Medulla oblongata (tissue), 1 donor: ENCODE measurements around the gene TPRN.

Experiments used
- DNase-seq: peaks from one replicate; pipeline ENCODE4 v3.0.0-alpha.2; 2015; ENCODE audit errors: extremely low spot score

Gene TPRN

GRCh38 chr9:137189297-137190295, 10.9 kb downstream of the TPRN start:
- no peak for DNase-seq

GRCh38 chr9:137188490-137189296, 11.8 kb downstream of the TPRN start, which contains the start of the genes ANAPC2 and SSNA1:
ANAPC2 (minus strand) TSS chr9:137188560; CDS start chr9:137188532, 28 bp downstream.
SSNA1 (plus strand) TSS chr9:137188676; CDS start chr9:137188727, 51 bp downstream.
- DNase-seq, result peak; percentile 96

- DNase-seq, result no peak
Observed at GRCh38 chr9:137188086-137188489, 12.5 kb downstream of the TPRN start.

GRCh38 chr9:137187386-137187785, 13.2 kb downstream of the TPRN start:
- DNase-seq, result no peak

GRCh38 chr9:137186385-137186784, 14.2 kb downstream of the TPRN start:
- no peak for DNase-seq

- no peak for DNase-seq
Observed at GRCh38 chr9:137185921-137186320, 14.6 kb downstream of the TPRN start.

- DNase-seq, result no peak
Observed at GRCh38 chr9:137184881-137185660, 15.5 kb downstream of the TPRN start.

- DNase-seq, result no peak
Observed at GRCh38 chr9:137183980-137184595, 16.5 kb downstream of the TPRN start.

- no peak for DNase-seq
Observed at GRCh38 chr9:137182836-137183235, 17.7 kb downstream of the TPRN start.

GRCh38 chr9:137181680-137182079, 18.9 kb downstream of the TPRN start:
- DNase-seq, result no peak

GRCh38 chr9:137180491-137180890, 20.1 kb downstream of the TPRN start:
- no peak for DNase-seq

- no peak for DNase-seq
Observed at GRCh38 chr9:137179761-137180160, 20.8 kb downstream of the TPRN start.

- DNase-seq, result no peak
Observed at GRCh38 chr9:137178939-137179630, 21.5 kb downstream of the TPRN start.

GRCh38 chr9:137178201-137178938, 22.2 kb downstream of the TPRN start:
- no peak for DNase-seq

- DNase-seq, result no peak
Observed at GRCh38 chr9:137176302-137177182, 24.0 kb downstream of the TPRN start.

- no peak for DNase-seq
Observed at GRCh38 chr9:137175345-137175961, 25.1 kb downstream of the TPRN start.

GRCh38 chr9:137174722-137175293, 25.7 kb downstream of the TPRN start:
- DNase-seq, result no peak
